ENCODE data around the gene AP2S1.
A peak's percentile ranks its signal among the peaks of the same experiment; 100 is the strongest.

Gene AP2S1

DNA sequence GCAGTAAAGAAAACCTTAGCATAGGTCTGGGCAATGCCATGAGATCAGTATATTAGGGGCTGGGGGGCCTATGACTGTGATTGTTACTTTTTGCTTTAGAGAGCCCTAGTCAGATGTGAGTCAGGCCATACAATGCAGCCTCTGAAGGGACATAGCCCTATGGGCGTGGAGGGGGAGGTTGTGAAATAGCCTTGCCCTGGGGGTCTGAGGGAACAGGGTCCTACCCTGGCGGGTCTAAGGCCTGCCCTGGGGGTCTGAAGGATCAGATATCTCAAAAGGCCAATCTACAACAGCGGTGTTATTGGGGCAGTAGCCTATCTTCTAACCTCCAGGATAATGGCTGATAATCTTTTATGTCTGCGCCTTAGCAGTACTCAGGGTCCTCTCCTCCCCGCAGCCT, 48.5 kb downstream of the AP2S1 start:
- no peak for DNase-seq

DNA sequence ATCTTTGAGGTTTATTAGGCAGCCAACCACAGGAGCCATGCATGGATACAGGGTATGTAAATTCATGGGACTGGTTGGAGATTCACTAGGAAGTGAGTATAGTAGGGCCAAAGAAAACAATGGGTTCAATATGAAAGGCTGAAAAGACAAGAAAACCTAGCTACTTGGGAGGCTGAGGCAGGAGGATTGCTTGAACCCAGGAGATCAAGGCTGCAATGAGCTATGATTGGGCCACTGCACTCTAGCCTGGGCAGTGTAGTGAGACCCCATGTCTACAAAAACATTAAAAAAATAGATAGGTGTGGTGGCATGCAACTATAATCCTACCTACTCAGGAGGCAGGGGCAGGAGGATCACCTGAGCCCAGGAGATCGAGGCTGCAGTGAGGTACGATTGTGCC, 51.9 kb downstream of the AP2S1 start:
- no peak for DNase-seq

DNA sequence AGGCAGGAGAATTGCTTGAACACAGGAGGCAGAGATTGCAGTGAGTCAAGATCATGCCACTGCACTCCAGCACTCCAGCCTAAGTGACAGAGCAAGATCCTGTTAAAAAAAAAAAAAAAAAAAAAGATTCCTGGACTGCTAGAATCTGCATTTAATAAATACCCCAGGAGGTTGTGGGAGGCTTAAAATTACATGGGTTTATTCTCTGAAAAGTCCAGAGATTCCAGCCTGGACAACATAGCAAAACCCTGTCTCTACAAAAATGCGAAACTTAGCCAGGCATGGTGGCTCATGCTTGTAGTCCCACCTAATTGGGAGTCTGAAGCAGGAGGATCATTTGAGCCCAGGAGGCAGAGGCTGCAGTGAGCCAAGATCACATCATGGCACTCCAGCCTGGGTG, 52.8 kb downstream of the AP2S1 start:
- DNase-seq = no peak

DNA sequence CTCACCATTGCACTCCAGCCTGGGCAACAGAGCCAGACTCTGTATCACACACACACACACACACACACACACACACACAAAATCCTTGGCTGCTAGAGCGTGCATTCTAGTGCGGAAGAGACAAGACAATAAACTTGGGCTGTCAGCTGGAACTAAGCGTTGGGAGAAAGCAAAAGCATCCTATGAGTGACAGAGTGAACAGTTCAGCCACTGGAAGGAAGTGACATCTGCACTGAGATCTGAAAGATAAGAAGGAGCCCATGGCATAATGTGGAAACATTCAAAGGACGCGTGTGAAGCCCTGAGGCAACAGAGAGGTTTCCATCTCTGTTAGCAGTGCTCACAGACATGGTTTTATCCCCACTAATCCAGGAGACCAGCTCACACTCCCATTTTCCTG, 58.7 kb downstream of the AP2S1 start:
- peak in 1 of 2 donors; percentile 10 for DNase-seq

DNA sequence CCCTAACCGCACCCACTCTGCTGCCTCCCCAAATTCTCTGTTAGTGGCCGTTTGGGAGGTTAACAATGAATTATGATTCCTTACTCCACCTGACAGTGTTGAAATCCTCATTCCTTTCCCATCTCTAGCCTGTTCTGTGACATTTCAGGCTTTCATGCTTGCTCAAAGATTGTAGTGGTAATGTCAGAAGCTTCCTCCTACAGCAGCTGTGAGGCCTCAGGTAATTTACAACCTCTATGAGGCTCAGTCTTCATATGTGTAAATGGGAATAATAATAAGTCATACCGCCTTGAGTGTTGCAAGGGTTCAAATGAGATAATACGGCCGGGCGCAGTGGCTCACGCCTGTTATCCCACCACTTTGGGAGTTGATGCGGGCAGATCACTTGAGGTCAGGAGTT, 61.3 kb downstream of the AP2S1 start:
- DNase-seq = no peak

DNA sequence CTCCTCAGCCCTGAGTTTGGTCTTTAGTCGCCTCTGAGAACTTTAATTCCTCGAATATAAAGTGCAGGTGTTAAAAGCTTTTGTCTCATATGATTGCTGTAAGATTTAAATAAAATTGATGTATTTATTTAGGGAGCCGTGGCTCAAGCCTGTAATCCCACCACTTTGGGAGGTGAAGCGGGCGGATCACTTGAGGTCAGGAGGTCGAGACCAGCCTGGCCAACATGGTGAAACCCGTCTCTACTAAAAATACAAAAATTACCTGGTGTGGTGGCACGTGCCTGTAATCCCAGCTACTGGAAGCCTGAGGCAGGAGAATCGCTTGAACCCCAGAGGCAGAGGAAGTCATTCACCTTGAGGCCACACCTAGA, 61.7 kb downstream of the AP2S1 start:
- no peak for DNase-seq

DNA sequence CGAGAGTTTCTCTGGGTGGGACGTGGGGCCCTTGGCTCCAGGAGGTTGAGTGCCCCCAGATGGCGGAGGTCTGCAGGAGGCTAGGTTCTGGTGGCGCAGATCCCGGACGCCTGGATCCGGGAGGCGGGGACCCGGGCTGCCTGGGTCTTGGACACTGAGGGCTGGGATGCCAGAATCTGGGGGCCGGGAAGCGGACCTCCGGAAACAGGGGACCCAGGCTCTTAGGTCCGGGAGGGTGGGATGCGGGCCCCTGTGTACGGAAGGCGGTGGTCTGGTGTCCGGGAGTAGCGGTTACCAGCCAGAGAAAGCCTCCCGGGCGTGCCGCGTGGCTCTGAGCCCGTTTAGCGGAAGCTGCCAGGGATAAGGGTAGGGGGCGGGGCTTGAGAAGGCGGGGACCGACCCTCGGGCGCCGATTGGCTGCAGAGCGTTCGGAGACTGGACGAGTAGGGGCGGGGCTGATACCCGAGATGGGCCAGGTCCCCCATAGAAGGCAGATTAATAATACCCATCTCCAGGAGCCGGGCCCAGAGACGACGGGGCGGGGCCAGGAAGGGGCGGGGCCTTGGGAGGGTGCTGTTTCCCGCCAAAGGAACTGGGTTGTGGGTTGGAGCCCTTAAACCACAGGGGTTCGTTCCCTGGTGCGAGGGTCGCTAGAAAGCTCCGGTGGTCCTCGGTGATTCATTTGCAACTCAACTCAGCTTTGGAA, 62.2 kb downstream of the AP2S1 start, which contains the start of gene SLC1A5:
Gene SLC1A5, minus strand, starts transcription at position 333 of the 706 bp plus-strand sequence. CDS start 629 bp downstream, outside the sequence.
- peak; percentile 94 to 99 for DNase-seq
